Glomerular visceral epithelial cell (primary cell): ENCODE data around the gene PFKP.

Experiments
- DNase-seq: peaks from one replicate; pipeline ENCODE4 v3.0.0-alpha.2; 2016; ENCODE audit errors: extremely low spot score

Gene PFKP

DNA sequence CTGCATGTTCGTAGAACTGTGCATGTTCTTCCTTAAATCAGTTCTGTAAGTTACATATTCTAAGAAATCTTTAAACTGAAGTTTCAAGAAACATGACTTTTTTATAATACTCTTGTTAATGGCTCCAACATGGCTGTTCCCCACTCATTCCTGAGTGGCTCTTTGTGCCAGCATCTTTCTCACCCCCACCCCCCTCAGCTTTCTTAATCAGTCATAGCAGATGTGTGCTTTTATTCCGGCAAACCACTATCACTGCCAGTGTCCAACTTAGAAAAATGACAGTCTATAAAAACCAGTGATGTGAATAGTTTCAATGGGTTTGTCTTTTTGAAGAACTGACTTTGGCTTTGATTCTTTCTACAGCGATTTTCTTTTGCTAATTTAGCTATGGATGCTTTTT is 67.7 kb downstream of the PFKP start:
- DNase-seq = no peak

DNA sequence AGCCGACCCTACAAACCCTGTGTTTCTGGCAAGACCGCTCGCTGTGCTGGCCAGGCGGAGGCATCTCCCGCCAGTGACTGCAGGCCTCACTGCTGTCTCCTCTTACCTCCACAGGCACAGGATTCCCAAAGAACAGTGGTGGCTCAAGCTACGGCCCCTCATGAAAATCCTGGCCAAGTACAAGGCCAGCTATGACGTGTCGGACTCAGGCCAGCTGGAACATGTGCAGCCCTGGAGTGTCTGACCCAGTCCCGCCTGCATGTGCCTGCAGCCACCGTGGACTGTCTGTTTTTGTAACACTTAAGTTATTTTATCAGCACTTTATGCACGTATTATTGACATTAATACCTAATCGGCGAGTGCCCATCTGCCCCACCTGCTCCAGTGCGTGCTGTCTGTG is 69.0 kb downstream of the PFKP start:
- DNase-seq = no peak

DNA sequence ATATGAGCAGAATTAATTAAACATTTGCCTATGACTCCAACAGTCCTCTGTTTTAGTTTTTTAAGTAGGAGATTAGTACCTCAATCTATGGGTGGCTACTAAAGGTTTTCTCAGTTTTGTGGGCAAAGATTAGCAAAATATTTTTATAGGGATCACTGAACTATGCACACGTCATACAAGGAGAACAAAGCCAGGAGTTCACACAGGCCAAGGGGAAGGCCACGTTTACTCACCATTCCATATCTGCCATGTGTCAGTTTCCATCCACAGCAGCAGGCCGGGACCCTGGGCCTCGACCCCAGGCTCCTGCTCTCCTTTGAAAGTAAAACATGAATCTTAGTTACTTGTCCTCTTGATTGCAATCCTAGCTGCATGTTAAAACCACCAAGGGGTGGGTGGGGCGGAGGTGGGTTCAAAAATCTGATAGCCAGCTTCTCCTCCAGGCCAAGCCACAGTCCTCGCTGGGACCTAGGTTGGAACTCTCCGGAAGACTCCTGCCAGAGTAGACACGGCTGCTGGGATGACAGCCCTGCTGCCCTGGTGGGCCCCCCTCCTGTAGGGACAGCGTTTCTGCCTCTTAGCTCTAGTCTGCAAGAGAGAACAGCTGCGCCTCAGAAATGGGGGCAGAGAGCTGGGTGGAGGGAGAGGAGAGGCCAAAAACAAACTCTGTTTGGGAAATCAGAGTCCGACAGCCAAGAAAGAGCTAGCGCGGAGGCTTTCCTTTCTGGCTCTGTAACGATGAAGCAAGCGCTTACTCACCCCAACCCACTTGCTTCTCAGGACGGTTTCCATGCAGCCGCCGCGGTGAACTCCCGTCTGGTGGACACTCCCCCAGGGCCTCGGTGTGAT is 69.6 kb downstream of the PFKP start:
- DNase-seq = no peak

DNA sequence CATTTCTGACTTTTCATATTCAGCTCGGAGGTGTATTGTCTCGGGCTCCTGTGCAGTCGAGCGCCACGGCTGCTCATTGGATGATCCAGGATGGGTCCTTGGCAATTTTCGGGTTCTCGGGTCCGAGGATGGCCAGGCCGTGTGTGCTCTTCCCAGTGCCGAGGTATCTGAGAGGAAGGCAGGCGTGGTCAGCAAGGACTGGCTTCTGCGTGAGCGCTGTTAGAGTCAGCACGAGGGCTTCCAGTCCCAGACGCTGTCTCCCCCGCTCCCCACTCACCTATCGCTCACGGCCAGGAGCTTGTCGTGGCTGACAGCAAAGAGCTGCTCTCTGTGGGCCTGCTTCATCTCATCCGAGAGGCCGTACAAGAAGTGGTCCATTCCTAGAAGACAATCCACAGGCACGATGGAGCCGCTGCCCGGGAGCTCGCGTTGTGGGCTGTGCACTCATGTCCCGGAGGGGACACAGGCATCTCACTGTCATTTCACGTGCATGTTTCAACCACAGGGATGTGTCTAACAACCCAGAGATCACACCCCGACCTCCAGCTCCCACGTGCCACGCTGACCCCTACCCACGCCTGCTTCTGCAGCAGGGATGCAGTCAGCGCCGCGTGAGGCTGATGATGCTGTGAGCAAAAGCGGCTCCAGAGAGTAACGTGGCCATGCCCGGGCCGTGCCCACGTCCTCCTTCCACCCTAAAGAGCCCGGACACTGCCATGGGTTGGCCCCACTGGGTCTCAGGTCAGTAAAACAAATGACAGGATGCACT is 70.8 kb downstream of the PFKP start:
- no peak for DNase-seq

DNA sequence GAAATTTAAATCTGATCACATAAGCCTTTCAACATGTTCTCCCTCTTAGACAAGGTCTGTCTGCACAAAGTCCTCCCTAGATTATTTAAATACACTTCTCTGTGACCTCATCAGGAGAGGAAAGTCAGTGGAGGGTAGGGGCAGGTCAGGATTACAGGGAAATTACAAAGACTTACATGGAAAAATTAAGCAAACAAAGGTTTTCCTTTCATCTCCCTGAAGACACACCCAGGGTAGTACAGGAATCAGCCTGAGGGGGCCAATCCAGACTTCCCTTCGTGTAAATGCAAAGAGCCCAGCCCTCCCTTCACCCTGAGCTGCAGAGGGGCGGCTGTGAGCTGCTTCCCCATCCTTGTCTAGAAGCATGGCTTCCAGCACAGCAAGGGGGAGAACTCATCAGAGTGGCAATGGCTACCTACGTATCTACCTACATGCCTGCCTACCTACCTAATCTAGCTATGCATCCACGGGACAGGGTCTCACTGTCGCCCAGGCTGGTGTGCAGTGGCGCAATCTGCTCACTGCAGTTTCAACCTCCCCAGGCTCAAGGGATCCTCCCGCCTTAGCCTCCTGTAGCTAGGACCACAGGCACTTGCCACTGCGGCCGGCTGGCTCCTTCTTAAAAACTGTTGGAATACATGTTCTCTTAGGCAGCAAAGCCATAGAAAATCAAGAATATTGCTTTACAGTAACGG is 72.0 kb downstream of the PFKP start:
- DNase-seq = no peak

DNA sequence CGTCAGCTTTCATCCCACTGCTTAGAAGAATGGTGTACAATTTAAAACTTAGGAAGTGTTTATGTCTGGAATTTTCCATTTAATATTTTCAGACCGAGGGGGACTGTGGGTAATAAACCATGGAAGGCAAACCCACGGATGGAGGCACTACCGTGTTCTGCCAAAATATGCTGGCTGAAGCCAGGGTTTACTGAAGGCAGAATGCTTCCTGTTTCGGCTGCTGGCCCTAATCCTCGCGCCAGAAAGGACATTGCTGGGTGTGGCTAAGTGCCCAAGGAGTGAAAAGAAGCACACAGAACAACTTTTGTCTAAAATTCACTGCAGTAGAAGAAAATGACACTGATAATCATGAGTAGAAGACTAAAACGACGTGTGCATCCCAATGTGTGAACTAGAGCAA is 72.9 kb downstream of the PFKP start:
- DNase-seq = no peak

DNA sequence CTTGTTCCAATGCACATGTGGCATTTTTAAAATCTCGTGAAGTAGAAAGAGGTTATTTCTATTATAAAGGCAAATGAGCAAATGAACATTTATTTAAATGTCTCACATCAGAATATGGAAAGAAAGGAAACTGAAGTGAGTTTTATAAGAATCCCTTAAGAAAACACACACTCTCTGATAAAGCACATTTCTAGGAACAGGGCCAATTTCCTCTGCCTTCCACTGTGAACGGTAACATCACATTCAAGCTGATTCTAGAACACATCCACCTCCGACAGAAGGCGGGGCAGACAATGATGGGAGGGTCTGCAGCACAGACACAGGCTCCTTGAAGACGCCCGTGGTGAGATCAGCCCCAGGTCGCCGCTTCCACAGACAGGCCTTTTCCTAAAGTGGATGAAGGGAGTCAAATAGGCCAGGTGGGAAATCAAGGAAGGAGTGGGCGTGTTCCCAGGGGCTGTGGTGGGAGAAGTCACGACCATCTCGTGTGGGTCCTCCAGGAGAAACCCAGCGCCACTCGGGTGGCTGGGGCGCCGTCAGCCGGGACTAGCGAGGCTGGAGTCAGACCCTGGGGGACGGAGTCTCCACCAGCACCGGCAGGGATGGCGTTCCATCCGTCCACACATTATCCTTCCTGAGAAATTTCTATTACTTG is 74.1 kb downstream of the PFKP start:
- no peak for DNase-seq

DNA sequence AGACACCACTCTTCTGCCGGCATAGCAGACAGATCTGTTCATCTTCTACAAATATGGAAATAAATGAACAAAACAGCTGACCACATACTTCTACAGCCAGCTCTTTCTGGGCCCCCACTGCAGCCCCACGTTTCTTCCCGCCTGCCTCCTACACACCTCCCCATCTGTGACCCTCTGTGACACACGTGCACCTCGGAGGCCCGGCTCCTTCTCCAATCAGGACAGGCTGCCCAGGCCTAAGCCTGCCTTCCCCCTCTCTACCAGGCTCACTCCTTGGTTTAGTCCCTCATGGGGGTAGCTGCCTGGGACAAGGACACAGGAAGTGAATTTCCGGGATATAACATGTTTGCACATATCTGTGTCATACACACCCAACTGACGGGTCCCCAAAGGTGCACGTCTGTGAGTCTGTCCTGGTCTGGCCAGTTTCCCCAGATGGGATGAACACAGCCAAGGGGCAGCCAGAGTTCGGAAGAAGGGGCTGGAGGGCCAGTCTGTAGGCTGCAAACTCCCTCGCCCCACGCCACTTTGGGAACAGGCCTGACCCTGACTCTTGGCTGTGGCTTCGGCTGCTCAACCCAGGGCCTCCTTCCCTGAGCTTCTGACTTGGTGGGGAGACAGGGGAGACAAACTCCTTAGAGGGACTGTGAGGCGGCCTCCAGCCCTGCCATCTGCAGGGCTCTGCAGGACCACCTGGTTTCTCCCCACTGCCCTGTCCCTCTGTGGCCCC is 75.0 kb downstream of the PFKP start:
- DNase-seq = no peak

DNA sequence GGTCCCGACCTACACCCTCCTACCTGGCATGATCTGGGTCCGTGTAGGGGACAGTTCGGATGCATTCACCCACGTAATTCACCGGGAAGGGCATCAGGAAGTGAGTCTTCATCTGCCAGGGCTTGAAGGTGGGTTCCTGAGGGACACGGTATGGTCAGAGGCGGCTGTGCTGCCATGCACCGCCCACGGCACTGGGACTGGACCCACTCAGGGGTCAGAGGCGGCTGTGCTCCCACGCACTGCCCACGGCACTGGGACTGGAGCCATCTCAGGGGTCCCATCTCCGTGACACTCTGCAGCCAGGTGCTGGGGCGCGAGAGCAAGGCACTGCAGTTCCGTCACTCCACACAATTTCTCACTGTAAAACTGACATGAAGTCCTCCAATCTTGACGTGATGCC is 76.0 kb downstream of the PFKP start:
- no peak for DNase-seq

DNA sequence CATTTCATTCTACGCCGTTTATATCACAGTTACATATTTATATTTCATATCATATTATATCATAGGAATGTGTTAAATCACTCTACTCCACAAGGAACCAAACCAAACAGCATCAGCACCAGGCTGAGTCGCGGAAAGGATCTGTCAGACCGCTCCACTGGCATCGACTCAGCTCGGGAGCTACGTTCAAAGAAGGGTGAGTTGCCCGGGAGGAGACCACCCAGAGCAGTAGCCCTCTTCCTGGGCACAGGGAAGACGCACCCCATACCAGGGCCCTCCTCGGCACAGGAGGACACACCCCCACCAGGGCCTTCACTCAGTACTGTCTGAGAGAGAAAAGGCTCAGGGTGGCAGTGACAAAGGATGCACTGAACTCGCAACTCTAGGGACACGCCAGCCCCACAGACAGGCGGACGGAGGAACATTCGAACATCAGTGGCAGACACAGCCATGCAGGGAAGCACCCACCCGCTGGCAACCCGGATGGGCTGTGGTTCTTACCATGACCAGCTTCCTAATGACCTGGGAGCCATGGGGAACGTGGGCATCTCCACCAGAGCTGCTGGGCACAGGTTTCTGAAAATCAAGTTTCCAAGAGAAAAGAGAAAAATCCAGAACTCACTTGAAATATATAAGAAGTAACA is 76.6 kb downstream of the PFKP start:
- DNase-seq = no peak

DNA sequence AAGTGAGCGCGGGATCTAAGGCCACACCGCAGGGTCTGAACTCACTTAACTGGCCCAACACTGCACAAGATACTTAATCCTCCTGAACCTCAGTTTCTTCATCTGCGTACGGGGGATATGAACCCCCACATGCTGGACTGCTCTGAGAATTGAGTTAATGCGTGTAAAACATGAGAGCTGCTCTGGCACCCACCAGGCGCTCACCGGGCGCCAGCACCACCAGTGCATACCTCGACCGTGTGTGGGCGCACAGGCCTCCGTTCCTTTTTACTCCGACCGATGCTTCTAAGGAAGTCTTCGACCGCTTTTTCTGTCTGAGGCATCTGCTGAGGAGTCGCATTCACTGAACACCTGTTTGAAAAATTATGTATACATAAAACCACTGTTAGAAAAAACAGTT is 78.0 kb downstream of the PFKP start:
- no peak for DNase-seq

DNA sequence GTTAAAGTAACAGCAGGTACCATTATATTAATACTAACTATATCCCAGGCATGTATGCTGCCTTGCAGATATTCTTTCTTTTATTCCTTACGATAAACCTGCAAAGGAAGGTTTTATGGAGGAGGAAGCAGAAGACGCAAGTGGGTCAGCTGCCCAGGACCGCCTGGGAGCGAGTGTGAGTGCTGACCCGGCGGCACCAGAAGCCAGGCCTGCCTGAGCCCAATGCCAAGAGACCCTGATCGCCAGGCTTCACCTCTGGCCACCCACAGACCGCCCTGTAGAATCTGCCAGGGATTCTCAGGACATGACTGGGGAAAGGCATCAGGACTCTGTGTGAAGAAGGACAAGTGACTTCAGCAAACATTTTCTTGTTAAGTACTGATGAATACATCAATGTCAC is 78.9 kb downstream of the PFKP start:
- no peak for DNase-seq

DNA sequence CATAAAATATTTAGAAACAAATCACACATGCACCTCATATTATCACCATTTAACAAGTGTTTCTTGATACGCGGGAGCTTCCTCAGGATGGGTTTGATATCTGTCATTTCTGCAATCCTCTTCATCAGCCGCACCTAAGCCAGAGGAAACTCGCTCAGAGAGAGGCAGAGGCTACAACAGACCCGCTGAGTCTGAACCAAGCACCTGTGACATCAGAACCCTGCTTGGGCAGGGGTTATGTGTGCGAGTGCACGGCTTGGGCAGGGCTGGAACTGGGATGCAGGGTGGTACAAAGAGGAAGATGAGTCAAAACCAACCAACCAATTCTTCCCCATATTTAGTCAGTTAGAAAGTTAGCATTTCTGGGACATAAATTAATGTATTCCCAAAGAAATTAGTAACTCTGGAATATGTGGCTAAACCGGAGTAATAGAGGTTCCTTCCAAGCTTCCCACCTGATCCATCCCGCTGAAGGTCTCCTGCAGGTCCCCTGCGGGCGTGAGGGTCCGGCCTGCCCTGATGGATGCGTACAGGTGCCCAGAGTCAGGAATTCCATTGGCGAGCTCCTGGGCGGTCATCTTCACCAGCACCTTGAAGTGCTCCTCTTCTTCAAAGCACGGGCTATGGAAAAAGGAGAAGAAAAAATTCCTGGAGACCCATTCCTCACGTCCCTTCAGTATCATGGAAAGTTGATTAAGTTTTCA is 79.9 kb downstream of the PFKP start:
- DNase-seq = no peak

DNA sequence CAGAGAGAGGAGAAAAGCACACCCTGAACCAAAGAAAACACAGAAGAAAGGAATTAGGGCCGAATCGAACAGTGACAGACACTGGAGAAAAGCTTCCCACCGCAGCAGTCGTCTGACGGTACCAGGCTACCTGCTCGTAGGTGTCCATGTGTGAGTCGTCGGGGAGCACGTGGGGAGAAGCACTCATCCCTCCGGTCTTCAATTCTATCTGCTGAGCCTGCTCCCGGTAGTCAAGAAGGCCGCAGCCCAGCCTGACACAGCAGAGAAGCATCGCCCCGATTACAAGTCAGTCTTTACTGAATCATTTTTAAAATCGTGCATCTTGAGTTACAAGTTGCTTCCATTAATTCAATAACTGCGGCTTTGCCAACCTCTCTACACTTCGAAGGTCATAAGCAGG is 80.7 kb downstream of the PFKP start:
- DNase-seq = no peak

DNA sequence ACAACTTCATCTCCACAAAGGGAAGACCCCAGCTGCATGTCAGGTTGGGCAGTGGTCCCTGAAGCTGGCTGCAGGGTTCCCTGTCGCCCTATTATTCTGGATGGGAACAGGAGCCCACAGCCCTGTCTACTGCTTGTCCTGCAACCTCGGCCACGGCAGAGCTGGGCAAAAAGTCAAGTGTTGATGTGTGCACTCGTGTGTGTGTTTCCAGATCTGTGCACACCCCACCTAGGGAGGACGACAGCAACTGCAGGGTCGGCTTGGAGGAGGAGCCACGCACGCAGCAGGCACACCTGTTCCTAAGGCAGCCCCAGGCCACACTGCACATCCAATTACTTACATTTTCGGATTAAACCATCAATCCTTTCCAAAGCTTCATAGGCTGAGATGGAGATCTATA is 81.6 kb downstream of the PFKP start:
- no peak for DNase-seq

DNA sequence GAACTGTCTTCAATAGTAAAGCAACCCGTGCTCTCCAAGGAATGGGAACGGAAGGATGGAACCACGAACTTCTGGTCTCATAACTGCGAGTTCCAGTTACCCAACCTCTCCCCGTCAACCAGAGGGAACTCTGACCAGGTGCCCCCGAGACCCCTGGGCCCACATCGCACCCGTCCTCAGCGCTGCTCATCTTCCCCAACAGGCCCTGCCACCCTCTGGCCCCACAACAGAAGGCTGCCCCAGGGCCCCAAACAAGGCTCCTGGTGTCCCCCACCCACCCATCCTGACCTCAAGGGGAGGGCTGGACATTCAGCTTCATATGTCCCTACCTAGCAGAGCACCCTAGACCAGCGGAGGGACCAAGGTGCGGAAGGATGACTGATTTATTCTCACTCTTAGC is 82.6 kb downstream of the PFKP start:
- no peak for DNase-seq

DNA sequence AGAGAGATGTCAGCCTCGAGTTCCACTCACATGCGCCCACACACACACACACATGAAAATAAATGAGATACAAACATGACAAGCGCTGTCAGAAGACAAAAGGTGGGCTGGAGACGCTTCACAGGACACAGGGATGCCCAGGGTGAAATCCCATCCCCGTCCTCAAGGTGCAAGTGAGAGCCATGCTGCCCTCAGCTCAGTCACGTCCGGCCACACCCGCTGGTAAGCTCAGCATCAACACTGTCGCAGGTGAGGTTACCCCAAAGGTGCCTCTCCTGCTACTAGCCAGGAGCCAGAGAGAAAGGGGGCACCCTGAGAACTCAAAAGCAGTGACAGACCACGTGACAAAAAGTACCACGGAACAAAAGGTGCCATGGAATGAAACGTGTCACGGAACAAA is 83.0 kb downstream of the PFKP start:
- DNase-seq = no peak

DNA sequence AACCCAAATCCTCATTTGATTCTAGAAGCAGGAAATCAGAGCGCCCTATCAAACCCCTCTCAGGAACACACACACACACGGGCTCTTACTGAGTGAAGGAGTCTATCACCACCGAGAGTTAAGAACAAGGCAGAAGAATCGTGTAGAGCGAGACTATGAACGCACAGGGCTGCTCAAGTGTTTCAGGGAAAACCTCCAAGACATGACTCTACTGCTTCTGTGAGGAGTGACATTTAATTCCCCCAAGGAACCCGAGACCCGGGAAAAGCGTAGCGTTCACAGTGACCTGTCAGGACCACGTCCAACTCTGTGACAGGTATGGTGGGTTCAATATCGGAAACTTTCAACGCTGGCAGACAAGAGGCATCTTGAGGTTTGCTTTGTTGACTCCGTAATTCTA is 83.6 kb downstream of the PFKP start:
- DNase-seq = no peak

DNA sequence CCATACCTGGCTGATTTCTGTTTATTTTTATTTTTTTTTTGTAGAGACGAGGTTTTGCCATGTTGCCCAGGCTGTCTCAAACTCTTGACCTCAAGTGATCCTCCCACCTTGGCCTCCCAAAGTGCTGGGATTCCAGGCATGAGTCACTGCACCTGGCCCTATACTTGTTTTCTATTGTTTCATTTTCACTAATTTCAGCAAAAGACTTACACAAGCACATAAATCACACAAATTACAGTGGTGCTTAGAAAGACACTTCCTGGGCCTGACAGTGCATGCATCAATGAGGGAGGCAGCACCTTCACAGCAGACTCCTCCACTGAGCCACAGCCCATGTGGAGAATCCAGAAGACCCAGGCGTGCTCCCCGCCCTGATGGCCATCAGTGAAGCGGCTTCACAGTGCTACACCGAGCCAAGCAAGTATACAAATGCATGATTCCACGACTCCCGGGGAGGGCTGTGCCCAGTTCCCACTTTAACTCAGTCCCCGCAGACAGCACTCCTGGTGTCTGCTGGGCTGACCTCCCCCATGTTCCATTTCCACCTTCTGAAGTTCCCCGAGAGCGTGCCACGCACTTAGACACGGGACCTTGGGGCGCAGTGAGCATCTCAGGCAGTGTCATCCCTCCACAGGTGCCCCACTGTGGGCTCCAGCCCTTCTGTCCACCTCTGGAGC is 84.7 kb downstream of the PFKP start:
- no peak for DNase-seq

DNA sequence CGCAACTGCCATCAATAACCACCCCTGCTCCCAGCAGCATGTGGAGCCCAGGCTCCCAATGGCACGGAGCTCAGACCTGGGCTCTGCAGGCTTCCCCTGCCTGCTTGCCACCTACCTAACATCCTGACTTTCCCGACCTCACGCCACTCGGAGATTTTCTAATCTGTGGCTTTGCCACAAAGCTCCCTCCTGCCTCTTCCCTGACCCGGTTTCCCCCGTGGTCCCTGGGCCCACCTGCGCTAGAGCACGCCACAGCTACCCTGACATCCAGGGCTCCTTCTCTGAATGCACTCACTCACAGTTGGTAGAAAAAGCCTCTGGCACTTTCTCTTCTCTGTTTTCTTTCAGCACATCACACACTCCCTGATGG is 85.2 kb downstream of the PFKP start:
- no peak for DNase-seq
